ENCODE data around the gene FBXO46. TPM values are rescaled to one million over a fixed set of nuclear protein-coding genes. Genes with fewer than 3 reads are reported as not detected.
A peak's percentile ranks its signal among the peaks of the same experiment; 100 is the strongest.

FBXO46 gene
- total and polyA plus RNA-seq, 10 of the 15 experiments (the other 5 are each of a cell fraction or from before 2014, with no cell fraction given), result 2.5 to 61.5 (median 13.7) TPM

DNA sequence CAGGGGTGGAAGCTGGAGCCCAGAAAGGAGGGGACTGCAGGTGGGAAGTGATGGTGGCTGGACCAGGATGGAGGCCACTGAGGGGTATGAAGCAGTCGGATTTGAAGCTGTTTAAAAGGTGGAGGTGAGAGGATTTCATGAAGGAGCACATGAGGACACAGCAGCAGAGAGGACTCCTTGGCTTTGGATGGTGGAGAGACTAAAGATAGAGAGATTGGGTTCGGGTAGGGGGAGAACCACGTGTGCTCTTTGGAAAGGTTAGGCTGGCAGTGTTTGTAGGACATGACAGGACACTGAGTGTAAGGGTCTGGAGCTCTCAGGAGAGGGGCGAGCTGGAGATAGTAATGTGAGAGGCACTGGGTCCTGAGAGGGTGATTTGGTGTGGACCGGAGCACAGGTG, 47.8 kb downstream of the FBXO46 start:
- 79% methylated on average over 5 of the region's 5 CpGs for WGBS (ENCODE audit: insufficient coverage, insufficient replicate concordance, low lambda C conversion rate, missing lambda C conversion rate)
- Histone ChIP-seq H3K36me3 (ENCODE audit: control insufficient read depth in 2 of 2, insufficient read depth in 2 of 2, low read length in 1 of 2) (peaks cover 8 to 9% of the 10 kb centered on the region in 2 experiments; a peak in 3 of 4 replicates), H2AFZ (ENCODE audit: control insufficient read depth, low read depth, low read length) (no peak overlapping the region), H3K9ac (ENCODE audit: control insufficient read depth, insufficient read depth, low read length) (no peak overlapping the region), H3K4me1 (ENCODE audit: control insufficient read depth, insufficient read depth, low read length) (peaks cover 13% of the 10 kb centered on the region), H3K9me3 (replicated peaks; ENCODE audit: control insufficient read depth, insufficient read depth, low read length) (no peaks in the 10 kb centered on the region), H3K79me2 (ENCODE audit: control insufficient read depth, insufficient read depth, low read length) (no peaks in the 10 kb centered on the region), H3K27me3 (replicated peaks in 1 of 2; ENCODE audit: control insufficient read depth in 2 of 2, insufficient read depth in 2 of 2, low read length in 1 of 2) (no peaks in the 10 kb centered on the region), H3K4me3 (no peak overlapping the region), H3K4me2 (ENCODE audit: control insufficient read depth, insufficient read depth) (no peak overlapping the region), H4K20me1 (ENCODE audit: control insufficient read depth, insufficient read depth) (no peaks in the 10 kb centered on the region; the same call in 1 of the 2 replicates), H3K27ac (ENCODE audit: control insufficient read depth, insufficient read depth) (no peak overlapping the region)
- CTCF ChIA-PET, result interaction anchor here (1.0 to 1.6 kb wide), 2 partner anchors 11 to 41 kb away, joined by 3 read pairs; no protein-coding TSS in a partner anchor
- intact Hi-C loops (cut with micrococcal nuclease; ENCODE audit: unreplicated experiment), result no loop called here
- FAIRE-seq (no peak), DNase-seq (ENCODE audit: low read depth, low spot score) (no peak), ATAC-seq (no peak)
- RAD21 ChIA-PET (ENCODE audit: unreplicated experiment), result no interaction called here
- POLR2A ChIA-PET, result interaction anchor here (0.6 to 1.0 kb wide), 4 partner anchors 9 to 920 kb away, joined by 3 to 7 read pairs (median 4); partner anchors contain the start of genes QPCTL and SIX5
- TF ChIP-seq POLR2AphosphoS2 (IDR thresholded peaks at IDR 0.05; ENCODE audit: low read depth, low read length), result 0 out of 2 replicates have a peak, but pooled peaks have one; percentile 12
- 0 out of 2 replicates have a peak, but pooled peaks have one; percentile 8 for TF ChIP-seq ZBED1 (IDR thresholded peaks at IDR 0.05; ENCODE audit: borderline replicate concordance)
- TF ChIP-seq ZNF217 (IDR thresholded peaks at IDR 0.05), result no peak
- BruUV-seq (replicated peaks), result TSS peak; percentile 72
- SMC1A ChIA-PET (ENCODE audit: uncharacterized antibody, unreplicated experiment), result interaction anchor here (0.5 to 1.5 kb wide), 3 partner anchors 10 to 256 kb away, joined by 3 to 6 read pairs (median 4); partner anchors contain the start of gene QPCTL
- in situ Hi-C loops (cut with MboI), result no loop called here

DNA sequence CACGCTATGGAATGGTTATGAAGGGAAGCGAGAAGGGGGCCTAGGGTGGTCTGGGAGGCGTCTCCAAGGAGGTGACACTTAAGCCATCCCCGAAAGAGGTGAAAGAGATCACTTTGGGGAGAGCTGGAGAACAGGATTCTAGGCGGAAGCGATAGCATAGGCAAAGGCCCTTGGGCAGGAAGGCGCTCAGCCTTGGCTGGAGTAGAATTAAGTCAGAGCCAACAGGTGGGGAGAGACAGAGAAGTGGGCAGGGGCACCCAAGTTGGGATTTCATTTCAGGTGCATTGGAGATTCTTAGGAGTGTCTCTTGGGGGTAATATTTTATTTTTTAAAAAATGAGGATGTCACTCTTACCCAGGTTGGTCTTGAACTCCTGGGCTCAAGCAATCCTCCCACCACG, 48.6 kb downstream of the FBXO46 start:
- no peak overlapping the region for H3K9ac ChIP-seq (ENCODE audit: control insufficient read depth, insufficient read depth, low read length)
- ChIA-PET SMC1A (ENCODE audit: uncharacterized antibody, unreplicated experiment) (interaction anchor here (1.0 to 1.4 kb wide), 2 partner anchors 36 to 43 kb away, joined by 3 read pairs; partner anchors contain the start of gene EML2), RAD21 (ENCODE audit: unreplicated experiment) (interaction anchor here (0.7 kb wide), 1 partner anchor 38 kb away, joined by 3 read pairs; no protein-coding TSS in a partner anchor), CTCF (interaction anchor here (0.8 to 4.0 kb wide), 4 partner anchors 7 to 48 kb away, joined by 3 to 23 read pairs (median 18); partner anchors contain the start of genes QPCTL and SNRPD2), POLR2A (interaction anchor here (0.6 to 1.0 kb wide), 3 partner anchors 10 to 921 kb away, joined by 3 to 7 read pairs (median 3); partner anchors contain the start of gene QPCTL)
- TF ChIP-seq NFYA (IDR thresholded peaks at IDR 0.05; ENCODE audit: borderline replicate concordance, low read depth, low read length), result no peak
- 0 out of 2 replicates have a peak, but pooled peaks have one; percentile 4 for TF ChIP-seq MTA3 (IDR thresholded peaks at IDR 0.05; ENCODE audit: borderline replicate concordance, low read length)
- TF ChIP-seq, protein P1, sequence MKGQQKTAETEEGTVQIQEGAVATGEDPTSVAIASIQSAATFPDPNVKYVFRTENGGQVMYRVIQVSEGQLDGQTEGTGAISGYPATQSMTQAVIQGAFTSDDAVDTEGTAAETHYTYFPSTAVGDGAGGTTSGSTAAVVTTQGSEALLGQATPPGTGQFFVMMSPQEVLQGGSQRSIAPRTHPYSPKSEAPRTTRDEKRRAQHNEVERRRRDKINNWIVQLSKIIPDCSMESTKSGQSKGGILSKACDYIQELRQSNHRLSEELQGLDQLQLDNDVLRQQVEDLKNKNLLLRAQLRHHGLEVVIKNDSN (IDR thresholded peaks at IDR 0.05; ENCODE audit: borderline replicate concordance, extremely low read length, insufficient read depth, low read depth, low read length), result no peak
- TF ChIP-seq WRNIP1 (IDR thresholded peaks at IDR 0.05; ENCODE audit: borderline replicate concordance, low read depth, low read length), result no peak
- H3K9me3 ChIP-seq (replicated peaks; ENCODE audit: control insufficient read depth, insufficient read depth, low read length), result no peaks in the 10 kb centered on the region
- peaks cover 17% of the 10 kb centered on the region for H3K4me1 ChIP-seq (ENCODE audit: control insufficient read depth, insufficient read depth, low read length)
- no peaks in the 10 kb centered on the region for H3K79me2 ChIP-seq (ENCODE audit: control insufficient read depth, insufficient read depth, low read length)
- in situ Hi-C loops (cut with MboI), result no loop called here
- WGBS (ENCODE audit: insufficient coverage, insufficient replicate concordance, low lambda C conversion rate, missing lambda C conversion rate), result 89% methylated on average over 8 of the region's 8 CpGs
- no peak overlapping the region for H2AFZ ChIP-seq (ENCODE audit: control insufficient read depth, low read depth, low read length)
- FAIRE-seq (no peak), DNase-seq (ENCODE audit: low read depth, low spot score) (no peak), ATAC-seq (no peak)
- no peaks in the 10 kb centered on the region; the same call in 1 of the 2 replicates for H4K20me1 ChIP-seq (ENCODE audit: control insufficient read depth, insufficient read depth)
- H3K27me3 ChIP-seq (replicated peaks in 1 of 2; ENCODE audit: control insufficient read depth in 2 of 2, insufficient read depth in 2 of 2, low read length in 1 of 2), result no peaks in the 10 kb centered on the region
- intact Hi-C loops (cut with micrococcal nuclease; ENCODE audit: unreplicated experiment), result no loop called here
- BruUV-seq (replicated peaks), result no TSS peak
- H3K4me3 ChIP-seq, result no peak overlapping the region
- peak overlapping the region; percentile 59 for H3K4me2 ChIP-seq (ENCODE audit: control insufficient read depth, insufficient read depth)
- H3K36me3 ChIP-seq (ENCODE audit: control insufficient read depth in 2 of 2, insufficient read depth in 2 of 2, low read length in 1 of 2), result peaks cover 3 to 6% of the 10 kb centered on the region in 2 experiments; a peak in 3 of 4 replicates
- no peak overlapping the region for H3K27ac ChIP-seq (ENCODE audit: control insufficient read depth, insufficient read depth)
